Sigmoid colon (tissue), 7 donors: ENCODE measurements around the gene CDH3. TPM values are rescaled to one million over a fixed set of nuclear protein-coding genes. Genes with fewer than 3 reads are reported as not detected.

Source experiments
- DNase-seq: peaks from one replicate; pipeline ENCODE4 v3.0.0-alpha.2; 2019
- H3K27ac ChIP-seq, 4 donors: fragments of 200-600 bp; sonication (generic); one replicate each; pipeline ENCODE4 v1.5.1; 2016 to 2019; ENCODE audit warnings: mild to moderate bottlenecking in 1 of 4
- H3K27me3 ChIP-seq, 3 donors: fragments of 200-600 bp; sonication (generic); one replicate each; pipeline ENCODE4 v1.5.1; 2019; ENCODE audit warnings: mild to moderate bottlenecking in 1 of 3
- H3K36me3 ChIP-seq, 4 donors: fragments of 200-600 bp; sonication (generic); one replicate each; pipeline ENCODE4 v1.5.1; 2016 to 2019
- H3K4me1 ChIP-seq, 4 donors: fragments of 200-600 bp; sonication (generic); one replicate each; pipeline ENCODE4 v1.5.1; 2017 to 2019
- H3K4me3 ChIP-seq, 4 donors: fragments of 200-600 bp; sonication (generic); one replicate each; pipeline ENCODE4 v1.5.1; 2017 to 2019; ENCODE audit warnings: mild to moderate bottlenecking in 2 of 4, moderate library complexity in 1 of 4
- H3K9me3 ChIP-seq, 4 donors: fragments of 200-600 bp in 3 of 4; sonication (generic) in 3 of 4; one replicate each; pipeline versions ENCODE4 v1.5.1 to v1.6.1; 2013 to 2019
- EP300 ChIP-seq, 4 donors: sonication (generic); formaldehyde crosslinking; IDR thresholded peaks; one replicate each; pipeline ENCODE4 v1.6.1; 2017; ENCODE audit warnings: antibody characterized with exemption in 4 of 4
- POLR2A ChIP-seq, 2 donors: fragments of 450-650 bp; IDR thresholded peaks; one replicate each; pipeline ENCODE4 v1.6.1; 2016; ENCODE audit warnings: antibody characterized with exemption in 2 of 2, mild to moderate bottlenecking in 2 of 2, moderate library complexity in 2 of 2
- POLR2AphosphoS5 ChIP-seq, 4 donors: sonication (generic); formaldehyde crosslinking; IDR thresholded peaks; one replicate each; pipeline ENCODE4 v1.6.1; 2017; ENCODE audit warnings: antibody characterized with exemption in 4 of 4
- WGBS, 2 donors: extraction: QIAGEN DNeasy Blood & Tissue Kit; methylation state at CpG; one replicate each; pipeline ENCODE4 v1.1.7; 2013; 5-methylcytosine and 5-hydroxymethylcytosine counted together
- intact Hi-C: fragments of 100-400 bp; cut with DNase I; formaldehyde crosslinking; loops from one replicate; pipeline ENCODE4 v1.15.1; 2023
- polyA plus RNA-seq, 3 donors: library from polyadenylated mRNA; stranded (reverse); fragments of 200-250 nt; gene quantifications; one replicate each; pipeline ENCODE4 v1.2.3, GENCODE V29; 2013
- total RNA-seq, 4 donors: library from RNA; depleted of rRNA; stranded (reverse); fragments of >200 nt; gene quantifications; one replicate each; pipeline ENCODE4 v1.1.0, GENCODE V29; 2016
- TF ChIP-seq, protein P1 (sequence below), 4 experiments: fragments of 450-650 bp in 3 of 4; fragments of 200-600 bp in 1 of 4; IDR thresholded peaks; one replicate each; pipeline ENCODE4 v1.5.1; 2016 to 2019; ENCODE audit warnings: antibody characterized with exemption in 4 of 4, mild to moderate bottlenecking in 3 of 4, moderate library complexity in 2 of 4
- donor health status: healthy with polysubstance abuse.
- donor health status: Bipolar disorder and iron deficiency.
- donor health status: healthy.

Gene CDH3
- total and polyA plus RNA-seq, 7 donors = under 0.01 to 4.9 (median 1.5) TPM; not detected in 3

DNA sequence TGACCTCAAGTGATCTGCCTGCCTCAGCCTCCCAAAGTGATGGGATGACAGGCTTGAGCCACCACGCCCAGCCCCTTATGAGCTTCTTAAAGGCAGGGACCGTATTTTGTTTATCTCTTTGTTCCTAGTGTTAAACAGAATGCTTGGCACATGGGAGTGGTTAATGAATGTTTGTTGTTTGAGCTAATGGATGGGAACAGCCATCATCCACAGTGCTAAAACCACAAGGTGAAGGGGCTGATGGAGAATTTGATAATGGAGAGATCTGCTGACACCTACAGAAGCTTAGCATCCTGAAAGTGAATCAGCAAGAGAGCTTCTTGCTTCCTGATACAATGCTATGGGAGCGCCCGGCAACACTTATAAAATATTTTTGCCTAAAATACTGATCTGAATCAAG is 83.4 kb downstream of the CDH3 start:
- Histone ChIP-seq H3K36me3 (no peaks in the 10 kb centered on the region), H3K9me3 (no peaks in the 10 kb centered on the region), H3K4me3 (no peak overlapping the region), H3K27me3 (no peaks in the 10 kb centered on the region), H3K27ac (no peak overlapping the region), H3K4me1 (no peaks in the 10 kb centered on the region)
- DNase-seq = no peak
- WGBS, 2 donors = 83 to 87% methylated on average over 4 of the region's 4 CpGs
- no peak for TF ChIP-seq POLR2AphosphoS5 (IDR thresholded peaks at IDR 0.05)
- TF ChIP-seq, protein P1, sequence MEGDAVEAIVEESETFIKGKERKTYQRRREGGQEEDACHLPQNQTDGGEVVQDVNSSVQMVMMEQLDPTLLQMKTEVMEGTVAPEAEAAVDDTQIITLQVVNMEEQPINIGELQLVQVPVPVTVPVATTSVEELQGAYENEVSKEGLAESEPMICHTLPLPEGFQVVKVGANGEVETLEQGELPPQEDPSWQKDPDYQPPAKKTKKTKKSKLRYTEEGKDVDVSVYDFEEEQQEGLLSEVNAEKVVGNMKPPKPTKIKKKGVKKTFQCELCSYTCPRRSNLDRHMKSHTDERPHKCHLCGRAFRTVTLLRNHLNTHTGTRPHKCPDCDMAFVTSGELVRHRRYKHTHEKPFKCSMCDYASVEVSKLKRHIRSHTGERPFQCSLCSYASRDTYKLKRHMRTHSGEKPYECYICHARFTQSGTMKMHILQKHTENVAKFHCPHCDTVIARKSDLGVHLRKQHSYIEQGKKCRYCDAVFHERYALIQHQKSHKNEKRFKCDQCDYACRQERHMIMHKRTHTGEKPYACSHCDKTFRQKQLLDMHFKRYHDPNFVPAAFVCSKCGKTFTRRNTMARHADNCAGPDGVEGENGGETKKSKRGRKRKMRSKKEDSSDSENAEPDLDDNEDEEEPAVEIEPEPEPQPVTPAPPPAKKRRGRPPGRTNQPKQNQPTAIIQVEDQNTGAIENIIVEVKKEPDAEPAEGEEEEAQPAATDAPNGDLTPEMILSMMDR (IDR thresholded peaks at IDR 0.05) = no peak
- TF ChIP-seq POLR2A (IDR thresholded peaks at IDR 0.05) = no peak
- no peak for TF ChIP-seq EP300 (IDR thresholded peaks at IDR 0.05)
- intact Hi-C loops = no loop called here

DNA sequence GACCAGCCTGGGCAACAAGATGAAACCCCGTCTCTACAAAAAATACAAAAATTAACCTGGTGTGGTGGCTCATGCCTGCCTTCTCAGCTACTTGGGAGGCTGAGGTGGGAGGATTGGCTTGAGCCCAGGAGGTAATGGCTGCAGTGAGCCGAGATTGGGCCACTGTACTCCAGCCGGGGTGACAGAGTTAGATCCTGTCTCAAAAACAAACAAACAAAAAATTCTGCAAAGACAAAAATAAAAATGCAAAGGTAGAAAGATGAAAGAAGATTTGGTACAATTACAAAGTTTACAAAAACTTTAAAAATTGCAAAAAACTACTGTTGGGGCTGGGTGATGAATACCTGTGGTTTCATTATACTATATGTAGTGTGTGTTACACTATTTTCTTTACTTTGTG is 86.5 kb downstream of the CDH3 start:
- Histone ChIP-seq H3K36me3 (no peaks in the 10 kb centered on the region), H3K27me3 (peaks cover 3 to 18% (median 10%) of the 10 kb centered on the region in 3 donors), H3K4me1 (no peaks in the 10 kb centered on the region), H3K4me3 (no peak overlapping the region), H3K27ac (no peak overlapping the region), H3K9me3 (no peaks in the 10 kb centered on the region)
- intact Hi-C loops = no loop called here
- TF ChIP-seq, protein P1 (IDR thresholded peaks at IDR 0.05) = no peak
- TF ChIP-seq EP300 (IDR thresholded peaks at IDR 0.05) (no peak), POLR2AphosphoS5 (IDR thresholded peaks at IDR 0.05) (no peak), POLR2A (IDR thresholded peaks at IDR 0.05) (no peak)
- WGBS, 2 donors = 13 to 37% methylated on average over 3 of the region's 3 CpGs
- DNase-seq = no peak

DNA sequence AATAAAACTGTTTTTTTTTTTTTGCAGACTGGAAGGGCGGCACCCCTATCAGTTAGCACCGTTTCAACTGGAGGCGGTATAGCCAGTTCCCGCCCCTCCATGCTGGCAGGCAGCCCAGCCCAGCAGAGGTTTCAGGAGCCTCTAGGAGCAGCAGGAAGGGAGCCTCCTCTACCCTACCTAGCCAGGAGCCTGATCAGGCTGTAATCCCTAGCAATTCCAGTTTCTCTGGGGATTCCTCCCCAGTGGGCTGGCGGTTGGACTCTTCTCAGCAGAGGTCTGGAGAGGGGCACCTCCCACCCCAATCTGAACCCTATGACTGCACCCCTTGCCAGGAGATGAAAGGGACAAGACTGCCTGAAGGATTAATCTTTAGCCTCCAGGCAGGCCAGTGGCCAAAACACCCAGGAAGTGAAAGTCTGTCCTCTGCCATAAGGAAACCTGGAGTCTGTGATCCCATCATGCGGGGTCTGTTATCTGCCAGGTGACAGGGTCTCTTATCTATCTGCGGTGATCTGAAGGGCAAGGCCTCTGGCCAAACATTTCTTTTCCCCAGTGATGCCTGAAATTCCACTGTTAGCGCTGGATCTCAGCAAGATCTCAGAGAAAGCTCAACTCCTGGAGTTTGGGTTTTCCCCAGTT is 87.1 kb downstream of the CDH3 start:
- DNase-seq = no peak
- no peak overlapping the region for H3K4me3 ChIP-seq
- no peaks in the 10 kb centered on the region for H3K36me3 ChIP-seq
- peaks cover 0 to 1% (median 0%) of the 10 kb centered on the region in 4 donors for H3K9me3 ChIP-seq
- intact Hi-C loops = no loop called here
- peaks cover 0 to 4% (median 4%) of the 10 kb centered on the region in 4 donors for H3K4me1 ChIP-seq
- 16 to 55% methylated on average over 8 of the region's 8 CpGs for WGBS, 2 donors
- peaks cover 8 to 23% (median 15%) of the 10 kb centered on the region in 3 donors for H3K27me3 ChIP-seq
- H3K27ac ChIP-seq = no peak overlapping the region
- TF ChIP-seq POLR2A (IDR thresholded peaks at IDR 0.05) (no peak), EP300 (IDR thresholded peaks at IDR 0.05) (no peak), POLR2AphosphoS5 (IDR thresholded peaks at IDR 0.05) (no peak)
- TF ChIP-seq, protein P1 (IDR thresholded peaks at IDR 0.05) = no peak

DNA sequence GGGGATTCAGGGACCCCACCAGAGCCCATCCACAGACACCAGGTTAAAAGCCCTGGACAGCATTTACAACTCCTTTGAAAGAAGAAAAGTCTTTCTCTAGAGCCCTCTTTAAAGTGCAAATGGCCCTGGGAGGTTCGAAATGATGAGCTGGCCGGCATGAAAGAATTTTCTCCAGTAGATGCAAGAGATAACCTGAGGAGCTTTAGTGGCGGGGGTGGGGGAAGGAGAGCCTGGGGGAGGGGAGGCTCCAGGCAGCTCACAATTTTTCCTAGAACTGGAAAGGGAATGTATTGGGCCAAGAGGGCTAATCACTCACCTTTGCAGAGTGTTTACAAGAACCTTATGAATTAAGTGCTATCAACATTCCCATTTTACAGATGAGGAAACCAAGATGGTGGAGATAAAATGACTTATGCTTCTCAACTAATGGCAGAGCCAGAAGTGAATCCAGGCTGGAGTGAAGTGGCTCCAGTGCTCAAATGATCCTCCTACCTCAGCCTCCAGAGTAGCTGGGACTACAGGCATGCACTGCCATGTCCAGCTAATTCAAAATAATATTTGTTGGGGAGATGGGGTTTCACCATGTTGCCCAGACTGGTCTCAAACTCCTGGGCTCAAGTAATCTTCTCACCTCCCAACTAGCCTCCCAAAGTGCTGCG is 87.8 kb downstream of the CDH3 start:
- Histone ChIP-seq H3K36me3 (no peaks in the 10 kb centered on the region), H3K9me3 (peaks cover 0 to 2% (median 0%) of the 10 kb centered on the region in 4 donors)

More for the DNA sequence above, 87.8 kb downstream of the CDH3 start:
- H3K27ac ChIP-seq = no peak overlapping the region
- H3K27me3 ChIP-seq = peaks cover 15 to 30% (median 22%) of the 10 kb centered on the region in 3 donors
- WGBS, 2 donors = 40 to 64% methylated on average over 4 of the region's 4 CpGs
- no peak overlapping the region for H3K4me3 ChIP-seq
- no peak for DNase-seq
- TF ChIP-seq EP300 (IDR thresholded peaks at IDR 0.05) (no peak), POLR2AphosphoS5 (IDR thresholded peaks at IDR 0.05) (no peak), POLR2A (IDR thresholded peaks at IDR 0.05) (no peak)
- TF ChIP-seq, protein P1 (IDR thresholded peaks at IDR 0.05) = no peak
- intact Hi-C loops = no loop called here
- H3K4me1 ChIP-seq = peaks cover 0 to 11% (median 11%) of the 10 kb centered on the region in 4 donors
